Temporal lobe (tissue), 2 donors: Measurements from ENCODE around the gene CXorf66. TPM values are rescaled to one million over a fixed set of nuclear protein-coding genes. Genes with fewer than 3 reads are reported as not detected.

Experiments used
- small RNA-seq: library from RNA; depleted of rRNA; stranded (forward); fragments of <200 nt; gene quantifications from one replicate; pipeline ENCODE3, GENCODE V24; 2014; ENCODE audit warnings: low replicate concordance
- total RNA-seq: library from RNA; depleted of rRNA; stranded (reverse); fragments of >200 nt; gene quantifications from one replicate; pipeline ENCODE4 v1.2.3, GENCODE V29; 2014

The CXorf66 gene
- total RNA-seq, 1 donor from 2014 or later = not detected

Small RNA genes lying within 50 kb of the gene (small RNA-seq; reads per million reads assigned to genes)
- gene MIR505 (25.9 reads per million, percentile 95 among the genes with 10 or more reads in this experiment), gene RF00425 (not detected)

Other genes starting within 250 kb of the CXorf66 start
- 39.1 TPM for gene ATP11C, start 32.5 kb downstream of the CXorf66 start, total RNA-seq